Astrocyte (in vitro differentiated cells and primary cell): Measurements from ENCODE around the gene GOLIM4.

ENCODE experiments used
- EZH2 ChIP-seq: IDR thresholded peaks from 2 replicates; pipeline ENCODE4 v1.6.1; 2012; ENCODE audit warnings: mild to moderate bottlenecking, low read length, inconsistent platforms; ENCODE audit not compliant: insufficient read depth
- TF ChIP-seq, protein P1 (sequence below): IDR thresholded peaks from 2 replicates; pipeline ENCODE4 v1.5.1; 2011; ENCODE audit warnings: low read depth, mild to moderate bottlenecking, inconsistent platforms, low read length, moderate library complexity; ENCODE audit not compliant: insufficient read depth

GRCh38 chr3:168087539-168087938 lies 8.2 kb downstream of the GOLIM4 start:
- TF ChIP-seq, protein P1, sequence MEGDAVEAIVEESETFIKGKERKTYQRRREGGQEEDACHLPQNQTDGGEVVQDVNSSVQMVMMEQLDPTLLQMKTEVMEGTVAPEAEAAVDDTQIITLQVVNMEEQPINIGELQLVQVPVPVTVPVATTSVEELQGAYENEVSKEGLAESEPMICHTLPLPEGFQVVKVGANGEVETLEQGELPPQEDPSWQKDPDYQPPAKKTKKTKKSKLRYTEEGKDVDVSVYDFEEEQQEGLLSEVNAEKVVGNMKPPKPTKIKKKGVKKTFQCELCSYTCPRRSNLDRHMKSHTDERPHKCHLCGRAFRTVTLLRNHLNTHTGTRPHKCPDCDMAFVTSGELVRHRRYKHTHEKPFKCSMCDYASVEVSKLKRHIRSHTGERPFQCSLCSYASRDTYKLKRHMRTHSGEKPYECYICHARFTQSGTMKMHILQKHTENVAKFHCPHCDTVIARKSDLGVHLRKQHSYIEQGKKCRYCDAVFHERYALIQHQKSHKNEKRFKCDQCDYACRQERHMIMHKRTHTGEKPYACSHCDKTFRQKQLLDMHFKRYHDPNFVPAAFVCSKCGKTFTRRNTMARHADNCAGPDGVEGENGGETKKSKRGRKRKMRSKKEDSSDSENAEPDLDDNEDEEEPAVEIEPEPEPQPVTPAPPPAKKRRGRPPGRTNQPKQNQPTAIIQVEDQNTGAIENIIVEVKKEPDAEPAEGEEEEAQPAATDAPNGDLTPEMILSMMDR = no peak
- TF ChIP-seq EZH2 = no peak
